ENCODE data around the gene ESYT2. TPM values are rescaled to one million over a fixed set of nuclear protein-coding genes. Genes with fewer than 3 reads are reported as not detected.

The ESYT2 gene
- polyA plus RNA-seq, 3 donors = 14.0 to 24.1 (median 22.0) TPM

- H3K36me3 ChIP-seq (replicated peaks in 1 of 2; ENCODE audit: control insufficient read depth in 1 of 2, insufficient read depth in 2 of 2, low read length in 2 of 2) = peaks cover 25 to 63% of the 10 kb centered on the region in 2 donors
- no peaks in the 10 kb centered on the region for H3K27me3 ChIP-seq (ENCODE audit: control insufficient read depth in 2 of 2, insufficient read depth in 2 of 2, low read length in 2 of 2)
- no peak for TF ChIP-seq CTCF (IDR thresholded peaks at IDR 0.05)
- H3K36me3 Mint-ChIP-seq = peaks cover 50 to 62% of the 10 kb centered on the region in 2 donors
- no peaks in the 10 kb centered on the region for H3K9me3 Mint-ChIP-seq
- no peak overlapping the region for H3K4me2 ChIP-seq (replicated peaks; ENCODE audit: extremely low read depth, low read length, poor library complexity, severe bottlenecking)
- no peaks in the 10 kb centered on the region for H3K79me2 ChIP-seq (ENCODE audit: insufficient read depth, low read length)
- peak overlapping the region in 1 of 2 donors; percentile 47 for H3K27ac ChIP-seq (ENCODE audit: low read depth in 1 of 2, low read length in 2 of 2)
- H3K9ac ChIP-seq (ENCODE audit: insufficient read depth, low read length, poor library complexity, severe bottlenecking) = no peak overlapping the region
- 91% methylated on average over 11 of the region's 19 CpGs for WGBS (ENCODE audit: insufficient coverage)
- intact Hi-C loops (cut with micrococcal nuclease) = no loop called here
- no peaks in the 10 kb centered on the region for H4K20me1 ChIP-seq (ENCODE audit: insufficient read depth, low read length)
- H3K4me1 Mint-ChIP-seq = peaks cover 23% of the 10 kb centered on the region
- DNase-seq = no peak
- H3K4me3 Mint-ChIP-seq = no peak overlapping the region
- H2AFZ ChIP-seq (ENCODE audit: insufficient read depth, low read depth, low read length, poor library complexity, severe bottlenecking) = no peak overlapping the region
- no peak overlapping the region for H3K4me3 ChIP-seq (replicated peaks in 1 of 3; ENCODE audit: low read depth in 2 of 3, low read length in 3 of 3)
- peaks cover 0 to 1% (median 0%) of the 10 kb centered on the region in 3 donors for H3K27me3 Mint-ChIP-seq (ENCODE audit: low read depth in 3 of 3)
- no peaks in the 10 kb centered on the region for H3K9me3 ChIP-seq (replicated peaks in 1 of 2; ENCODE audit: control insufficient read depth in 1 of 2, insufficient read depth in 1 of 2, low read length in 2 of 2)
- H3K4me1 ChIP-seq (ENCODE audit: control insufficient read depth in 1 of 2, insufficient read depth in 2 of 2, low read length in 2 of 2) = peaks cover 15 to 21% of the 10 kb centered on the region in 2 donors
- H3K27ac Mint-ChIP-seq = peak overlapping the region in 4 of 7 donors; percentile 60 to 74 (median 66)
Measured at GRCh38 chr7:158733775-158734494, 95.4 kb downstream of the ESYT2 start.

DNA sequence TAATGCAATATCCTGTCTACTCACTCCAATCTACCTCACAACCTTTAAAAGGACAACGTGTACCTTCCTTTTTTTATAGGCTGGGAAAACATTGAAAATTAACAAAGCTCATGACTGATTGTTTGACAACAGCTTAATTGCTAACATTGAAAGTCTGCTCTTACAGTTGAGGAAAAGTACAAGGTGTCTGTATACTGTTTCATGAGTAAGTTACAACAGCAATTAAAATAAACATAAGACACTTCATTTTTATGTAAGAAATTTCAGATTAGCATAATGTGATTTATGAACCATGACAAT, 96.1 kb downstream of the ESYT2 start:
- H3K4me2 ChIP-seq (replicated peaks; ENCODE audit: extremely low read depth, low read length, poor library complexity, severe bottlenecking) = no peak overlapping the region
- peaks cover 25 to 62% of the 10 kb centered on the region in 2 donors for H3K36me3 ChIP-seq (replicated peaks in 1 of 2; ENCODE audit: control insufficient read depth in 1 of 2, insufficient read depth in 2 of 2, low read length in 2 of 2)
- no peak for TF ChIP-seq CTCF (IDR thresholded peaks at IDR 0.05)
- no peak overlapping the region for H3K4me3 ChIP-seq (replicated peaks in 1 of 3; ENCODE audit: low read depth in 2 of 3, low read length in 3 of 3)
- H4K20me1 ChIP-seq (ENCODE audit: insufficient read depth, low read length) = no peaks in the 10 kb centered on the region
- H3K4me3 Mint-ChIP-seq = no peak overlapping the region
- WGBS (ENCODE audit: insufficient coverage) = no CpG with 5 or more reads among the region's 1 CpG
- peaks cover 10 to 21% of the 10 kb centered on the region in 2 donors for H3K4me1 ChIP-seq (ENCODE audit: control insufficient read depth in 1 of 2, insufficient read depth in 2 of 2, low read length in 2 of 2)
- H3K9me3 ChIP-seq (replicated peaks in 1 of 2; ENCODE audit: control insufficient read depth in 1 of 2, insufficient read depth in 1 of 2, low read length in 2 of 2) = no peaks in the 10 kb centered on the region
- H3K9me3 Mint-ChIP-seq = no peaks in the 10 kb centered on the region
- peak overlapping the region in 1 of 7 donors; percentile 26 for H3K27ac Mint-ChIP-seq
- H2AFZ ChIP-seq (ENCODE audit: insufficient read depth, low read depth, low read length, poor library complexity, severe bottlenecking) = no peak overlapping the region
- peaks cover 43 to 55% of the 10 kb centered on the region in 2 donors for H3K36me3 Mint-ChIP-seq
- intact Hi-C loops (cut with micrococcal nuclease) = no loop called here
- H3K27me3 ChIP-seq (ENCODE audit: control insufficient read depth in 2 of 2, insufficient read depth in 2 of 2, low read length in 2 of 2) = no peaks in the 10 kb centered on the region
- no peak overlapping the region for H3K9ac ChIP-seq (ENCODE audit: insufficient read depth, low read length, poor library complexity, severe bottlenecking)
- H3K79me2 ChIP-seq (ENCODE audit: insufficient read depth, low read length) = no peaks in the 10 kb centered on the region
- H3K27me3 Mint-ChIP-seq (ENCODE audit: low read depth in 3 of 3) = peaks cover 0 to 1% (median 0%) of the 10 kb centered on the region in 3 donors
- H3K4me1 Mint-ChIP-seq = peaks cover 18% of the 10 kb centered on the region
- peak overlapping the region in 1 of 2 donors; percentile 45 for H3K27ac ChIP-seq (ENCODE audit: low read depth in 1 of 2, low read length in 2 of 2)
- DNase-seq = no peak

Data from CD14-positive monocyte (primary cell).